Suprapubic skin (tissue), 4 donors: Measurements from ENCODE around the gene CCDC77. TPM values are rescaled to one million over a fixed set of nuclear protein-coding genes. Genes with fewer than 3 reads are reported as not detected.
A peak's percentile ranks its signal among the peaks of the same experiment; 100 is the strongest.

Source experiments
- DNase-seq, 2 donors: peaks; one replicate each; pipeline ENCODE4 v3.0.0-alpha.2; 2019; ENCODE audit warnings: low spot score in 2 of 2
- H3K27ac ChIP-seq: fragments of 200-600 bp; sonication (generic); one replicate; pipeline ENCODE4 v1.5.1; 2019
- H3K27me3 ChIP-seq: fragments of 200-600 bp; sonication (generic); one replicate; pipeline ENCODE4 v1.5.1; 2019
- H3K36me3 ChIP-seq: fragments of 200-600 bp; sonication (generic); one replicate; pipeline ENCODE4 v1.5.1; 2019
- H3K4me1 ChIP-seq: fragments of 200-600 bp; sonication (generic); one replicate; pipeline ENCODE4 v1.5.1; 2019
- H3K4me3 ChIP-seq: fragments of 200-600 bp; sonication (generic); one replicate; pipeline ENCODE4 v1.5.1; 2019; ENCODE audit warnings: mild to moderate bottlenecking
- H3K9me3 ChIP-seq: fragments of 200-600 bp; sonication (generic); one replicate; pipeline ENCODE4 v1.5.1; 2019
- CTCF ChIP-seq, 2 donors: fragments of 200-600 bp in 1 of 2; fragments of 450-650 bp in 1 of 2; sonication (generic) in 1 of 2; IDR thresholded peaks; one replicate each; pipeline ENCODE4 v1.5.1; 2016 to 2019; ENCODE audit warnings: antibody characterized with exemption in 2 of 2, mild to moderate bottlenecking in 1 of 2, moderate library complexity in 1 of 2
- EP300 ChIP-seq: sonication (generic); formaldehyde crosslinking; IDR thresholded peaks from one replicate; pipeline ENCODE4 v1.6.1; 2017; ENCODE audit warnings: antibody characterized with exemption
- POLR2A ChIP-seq, 2 donors: fragments of 450-650 bp; IDR thresholded peaks; one replicate each; pipeline ENCODE4 v1.6.1; 2017; ENCODE audit warnings: antibody characterized with exemption in 2 of 2, mild to moderate bottlenecking in 2 of 2, moderate library complexity in 2 of 2
- POLR2AphosphoS5 ChIP-seq, 3 donors: sonication (generic); formaldehyde crosslinking; IDR thresholded peaks; one replicate each; pipeline ENCODE4 v1.6.1; 2017; ENCODE audit warnings: antibody characterized with exemption in 3 of 3
- WGBS: methylation state at CpG from one replicate; pipeline ENCODE4 v1.1.5; 2018; 5-methylcytosine and 5-hydroxymethylcytosine counted together
- total RNA-seq, 4 donors: library from RNA; depleted of rRNA; stranded (reverse); fragments of >200 nt; gene quantifications; one replicate each; pipeline ENCODE4 v1.1.0, GENCODE V29; 2016

Gene CCDC77
- total RNA-seq, 4 donors from 2014 or later = 5.1 to 9.7 (median 6.8) TPM

DNA sequence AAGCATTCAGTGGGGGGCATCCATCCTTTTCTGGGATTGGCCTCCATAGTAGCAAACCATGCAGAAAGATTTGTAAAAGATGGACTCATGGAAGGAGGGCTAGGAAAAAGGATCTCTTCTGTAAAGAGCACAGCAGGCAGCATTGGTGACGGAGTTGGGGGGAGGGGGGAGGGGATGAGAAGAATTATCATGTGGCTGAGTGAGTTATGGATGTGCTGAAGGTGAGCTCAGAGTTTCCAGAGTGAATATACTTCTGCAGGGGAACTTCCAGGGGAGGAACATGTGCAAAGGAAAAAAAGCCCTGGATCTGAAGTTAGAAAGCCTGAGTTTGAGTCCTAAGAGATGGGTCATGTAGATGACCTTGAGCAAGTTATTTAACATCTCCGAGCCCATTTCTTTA, 54.4 kb downstream of the CCDC77 start:
- Histone ChIP-seq H3K4me1 (peaks cover 16% of the 10 kb centered on the region), H3K4me3 (no peak overlapping the region), H3K9me3 (no peaks in the 10 kb centered on the region), H3K36me3 (no peaks in the 10 kb centered on the region), H3K27me3 (peaks cover 6% of the 10 kb centered on the region), H3K27ac (no peak overlapping the region)
- no peak for DNase-seq
- WGBS = 64% methylated on average over 2 of the region's 2 CpGs
- no peak for TF ChIP-seq POLR2AphosphoS5 (IDR thresholded peaks at IDR 0.05)

DNA sequence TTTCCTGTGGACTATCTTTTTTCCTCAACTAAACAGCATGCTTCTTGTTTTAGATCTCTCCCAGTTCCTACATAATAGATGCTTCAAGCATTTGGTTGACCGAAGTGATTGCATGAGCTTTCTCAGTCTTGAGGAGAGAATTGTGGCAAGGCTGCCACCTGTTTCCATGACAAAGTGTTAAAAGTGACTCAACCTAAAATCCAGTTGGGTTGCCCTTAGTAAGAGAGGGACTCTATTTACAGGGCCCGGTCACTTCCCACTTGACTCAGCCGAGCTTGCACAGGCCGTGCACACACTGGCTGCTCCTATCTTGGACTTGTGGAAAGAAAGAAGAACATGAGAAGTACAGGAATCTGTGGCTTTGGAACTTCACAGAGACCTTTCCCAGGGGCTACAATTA, 56.2 kb downstream of the CCDC77 start:
- no peak for TF ChIP-seq POLR2AphosphoS5 (IDR thresholded peaks at IDR 0.05)
- no peak for TF ChIP-seq EP300
- TF ChIP-seq CTCF (IDR thresholded peaks at IDR 0.05) = no peak
- no peak for TF ChIP-seq POLR2A (IDR thresholded peaks at IDR 0.05)
- Histone ChIP-seq H3K4me1 (peaks cover 22% of the 10 kb centered on the region), H3K4me3 (no peak overlapping the region), H3K27ac (no peak overlapping the region), H3K9me3 (no peaks in the 10 kb centered on the region), H3K27me3 (peaks cover 8% of the 10 kb centered on the region), H3K36me3 (no peaks in the 10 kb centered on the region)
- 95% methylated on average over 4 of the region's 4 CpGs for WGBS
- DNase-seq = no peak

DNA sequence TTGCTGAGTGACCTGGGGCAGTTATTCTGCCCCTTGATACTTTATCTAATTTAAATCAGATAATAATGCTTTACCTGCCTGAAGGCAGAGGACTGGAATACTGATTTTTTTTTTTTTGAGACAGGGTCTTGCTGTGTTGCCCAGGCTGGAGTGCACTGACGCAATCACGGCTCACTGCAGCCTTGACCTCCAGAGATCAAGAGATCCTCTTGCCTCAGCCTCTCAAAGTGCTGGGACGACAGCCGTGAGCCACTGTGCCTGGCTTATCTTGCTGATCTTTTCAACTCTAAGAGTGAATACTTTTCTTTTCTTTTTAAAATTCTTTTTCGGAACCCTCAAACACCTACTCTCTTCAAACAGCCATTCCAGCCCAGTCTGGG, 57.6 kb downstream of the CCDC77 start:
- H3K9me3 ChIP-seq = no peaks in the 10 kb centered on the region
- no peaks in the 10 kb centered on the region for H3K36me3 ChIP-seq
- peaks cover 22% of the 10 kb centered on the region for H3K4me1 ChIP-seq
- peaks cover 8% of the 10 kb centered on the region for H3K27me3 ChIP-seq
- TF ChIP-seq CTCF (IDR thresholded peaks at IDR 0.05) (no peak), POLR2AphosphoS5 (IDR thresholded peaks at IDR 0.05) (no peak), POLR2A (IDR thresholded peaks at IDR 0.05) (no peak), EP300 (no peak)
- DNase-seq = no peak
- 61% methylated on average over 5 of the region's 5 CpGs for WGBS
- peak overlapping the region; percentile 70 for H3K4me3 ChIP-seq
- H3K27ac ChIP-seq = peak overlapping the region; percentile 58

DNA sequence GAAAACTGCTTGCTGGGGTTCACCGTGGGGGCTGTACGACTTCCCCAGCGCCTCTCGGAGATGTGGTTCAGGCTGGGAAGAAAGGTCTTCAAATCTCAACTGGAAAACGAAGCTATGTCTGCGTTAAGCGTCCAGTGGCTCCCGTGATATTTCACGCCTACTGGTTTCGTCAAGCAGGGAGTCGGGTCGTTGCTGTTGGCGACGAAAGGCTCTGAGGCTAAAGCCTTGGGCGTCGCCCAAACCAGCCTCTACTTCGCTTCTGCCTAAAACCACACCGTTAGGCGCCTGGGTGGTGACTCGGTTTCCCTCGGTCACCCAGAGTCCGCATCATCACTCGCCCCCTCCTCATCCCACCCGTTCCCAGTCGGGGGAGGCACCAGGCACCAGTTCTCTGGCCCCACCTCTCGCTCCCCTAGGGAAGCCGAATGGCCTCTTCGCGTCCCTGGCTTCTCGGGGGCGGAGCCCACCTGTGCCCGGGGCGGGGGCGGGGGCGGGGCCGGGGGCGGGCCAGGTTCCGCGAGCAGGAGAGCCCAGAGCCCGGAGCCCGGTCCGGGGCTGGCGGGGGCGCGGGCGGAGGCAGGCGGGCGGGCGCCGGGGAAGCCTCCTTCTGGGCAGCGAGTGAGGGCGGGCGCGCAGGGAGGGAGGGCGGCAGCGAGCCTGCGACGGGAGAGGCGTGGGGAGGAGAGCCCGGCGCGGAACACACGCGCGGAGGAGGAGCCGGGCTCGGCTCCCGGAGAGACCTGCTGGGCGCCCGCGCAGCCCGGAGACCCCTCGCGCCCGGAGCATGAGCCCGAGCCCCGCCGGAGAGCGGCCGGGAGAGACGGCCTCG, 58.2 kb downstream of the CCDC77 start, which contains the start of gene B4GALNT3:
B4GALNT3 (plus strand) TSS at position 510 of the 829 bp plus-strand sequence. CDS start 438 bp downstream, outside the sequence.
- Histone ChIP-seq H3K36me3 (no peaks in the 10 kb centered on the region), H3K4me1 (peaks cover 26% of the 10 kb centered on the region), H3K9me3 (no peaks in the 10 kb centered on the region), H3K4me3 (peak within 1 kb of the TSS; percentile 70), H3K27me3 (peaks cover 8% of the 10 kb centered on the region), H3K27ac (peak within 1 kb of the TSS; percentile 58)
- 10% methylated on average over 16 of the region's 82 CpGs for WGBS
- DNase-seq = no peak
- TF ChIP-seq POLR2A (IDR thresholded peaks at IDR 0.05) (no peak), EP300 (no peak), POLR2AphosphoS5 (IDR thresholded peaks at IDR 0.05) (no peak), CTCF (IDR thresholded peaks at IDR 0.05) (no peak)

DNA sequence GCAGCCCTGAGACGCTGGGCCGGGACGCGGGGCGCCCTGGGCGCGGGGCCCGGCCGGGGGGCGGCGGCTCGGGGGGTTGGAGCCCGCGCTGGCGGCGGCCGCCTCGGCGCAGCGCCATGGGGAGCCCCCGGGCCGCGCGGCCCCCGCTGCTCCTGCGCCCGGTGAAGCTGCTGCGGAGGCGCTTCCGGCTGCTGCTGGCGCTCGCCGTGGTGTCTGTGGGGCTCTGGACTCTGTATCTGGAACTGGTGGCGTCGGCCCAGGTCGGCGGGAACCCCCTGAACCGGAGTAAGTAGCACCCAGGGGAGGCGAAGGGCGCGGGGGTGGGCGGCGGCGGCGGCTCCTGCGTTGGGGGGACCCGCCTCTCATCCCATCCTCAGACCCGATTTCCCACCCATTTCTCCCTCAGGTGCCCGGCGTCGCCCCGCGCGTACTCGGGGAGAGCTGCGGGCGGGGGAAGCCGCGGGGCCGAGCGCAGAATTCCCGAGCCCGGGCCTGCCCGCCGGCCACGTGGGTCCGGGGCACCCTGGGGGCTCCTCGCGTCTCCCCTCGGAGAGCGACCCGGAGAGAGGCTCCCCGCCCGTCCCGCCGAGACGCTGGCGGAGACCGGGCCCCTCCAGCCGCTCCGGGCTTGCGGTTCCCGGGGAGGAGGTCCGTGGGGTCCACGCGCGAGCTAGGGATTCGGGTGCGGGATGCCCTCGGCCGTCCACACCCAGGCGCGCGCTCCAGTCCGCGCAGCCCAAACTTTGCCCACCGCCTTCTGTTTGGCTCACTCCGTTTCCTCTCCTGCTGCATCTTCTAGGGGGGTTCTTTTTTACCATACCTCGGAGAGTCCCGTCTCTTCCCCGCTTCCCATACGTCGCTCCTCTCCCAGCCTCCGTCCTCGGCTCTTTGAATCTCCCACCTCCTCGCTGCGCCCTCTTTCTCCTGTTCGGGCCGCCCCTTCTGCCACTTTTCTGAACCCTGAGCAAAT, 59.1 kb downstream of the CCDC77 start:
- no peaks in the 10 kb centered on the region for H3K9me3 ChIP-seq
- 13% methylated on average over 24 of the region's 109 CpGs for WGBS
- DNase-seq = no peak
- H3K4me1 ChIP-seq = peaks cover 28% of the 10 kb centered on the region
- H3K27ac ChIP-seq = peak overlapping the region; percentile 58
- peaks cover 8% of the 10 kb centered on the region for H3K27me3 ChIP-seq
- TF ChIP-seq CTCF (IDR thresholded peaks at IDR 0.05) (no peak), POLR2AphosphoS5 (IDR thresholded peaks at IDR 0.05) (no peak), EP300 (no peak), POLR2A (IDR thresholded peaks at IDR 0.05) (no peak)
- peak overlapping the region; percentile 70 for H3K4me3 ChIP-seq
- H3K36me3 ChIP-seq = no peaks in the 10 kb centered on the region
